ENCODE measurements around the gene KIF3A.
"Not testable (repeated sequence)": the region's sequence is repeated elsewhere in the genome, so short reads cannot be mapped to it uniquely, and the experiment has no call there.

Gene KIF3A

DNA sequence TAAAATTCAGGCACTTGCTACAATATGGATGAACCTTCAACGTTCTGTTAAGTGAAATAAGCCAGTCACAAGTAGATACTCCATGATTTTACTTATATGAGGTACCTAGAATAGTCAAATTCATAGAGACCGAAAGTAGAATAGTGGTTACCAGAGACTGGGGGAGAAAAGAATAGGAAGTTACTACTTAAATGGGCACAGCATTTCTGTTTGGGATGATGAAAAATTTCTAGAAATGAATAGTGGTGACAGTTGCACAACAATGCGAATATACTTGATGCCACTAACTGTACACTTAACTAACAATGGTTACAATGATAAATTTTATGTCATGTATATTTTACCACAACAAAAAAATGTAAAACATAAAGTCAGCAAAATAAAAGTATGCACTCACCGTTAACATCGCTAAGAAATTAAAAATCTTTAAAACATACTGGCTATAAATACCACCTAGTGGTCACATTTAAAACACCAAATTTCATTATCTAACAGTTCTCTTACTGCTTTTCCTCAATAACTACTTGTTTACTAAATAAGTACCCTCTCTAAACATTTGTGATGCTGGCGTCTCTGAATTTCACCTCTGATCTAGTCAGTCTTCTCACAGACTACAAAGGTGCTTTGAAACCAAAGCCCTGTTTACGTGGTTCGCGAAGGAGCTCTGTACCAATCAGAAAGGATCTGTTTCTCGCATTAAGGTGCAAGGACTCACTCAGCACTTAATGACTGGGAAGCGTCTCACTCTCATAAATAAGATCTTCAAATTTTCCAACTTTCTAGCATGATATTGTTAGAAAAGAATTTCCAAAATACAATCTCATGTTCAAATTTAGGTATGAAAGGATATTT, 22.7 kb downstream of the KIF3A start:
- peak; percentile 6 for DNase-seq

DNA sequence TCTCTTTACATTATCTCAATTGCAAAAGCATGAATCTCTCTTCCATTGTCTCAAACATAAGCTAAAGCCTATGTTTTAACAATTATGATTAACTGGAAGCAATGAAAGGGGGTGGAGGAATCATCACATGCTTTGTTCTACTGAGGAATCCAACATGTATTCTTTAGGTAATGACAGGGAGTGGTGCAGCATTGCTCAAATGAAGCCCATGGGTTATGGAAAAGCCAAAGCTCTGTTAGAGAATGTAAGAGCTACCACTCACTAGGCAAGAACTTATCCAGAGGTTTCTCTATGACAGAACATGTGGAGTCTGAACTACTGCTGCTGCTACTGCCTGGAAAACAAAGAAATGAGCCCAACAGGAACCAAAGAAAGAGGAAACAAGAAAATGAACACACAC, 28.7 kb downstream of the KIF3A start:
- no peak for DNase-seq

DNA sequence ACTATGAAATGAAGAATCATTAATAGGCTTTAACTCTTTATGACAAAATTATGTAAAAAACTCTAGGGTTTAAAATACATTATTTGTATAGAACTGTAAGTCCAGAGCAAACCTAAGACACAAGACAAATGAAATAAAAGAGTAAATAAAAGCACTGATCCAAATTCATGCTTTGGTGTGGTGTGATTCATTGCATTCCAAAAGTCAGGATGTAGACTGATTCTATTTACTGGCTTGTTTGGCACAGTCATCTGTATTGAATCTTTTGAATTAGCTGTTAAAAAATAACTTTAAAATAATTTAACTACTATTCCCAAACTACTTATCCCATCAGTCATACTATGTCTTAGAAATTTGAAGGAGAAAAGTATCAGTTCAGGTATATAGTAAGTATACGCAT, 32.5 kb downstream of the KIF3A start:
- DNase-seq, result no peak

DNA sequence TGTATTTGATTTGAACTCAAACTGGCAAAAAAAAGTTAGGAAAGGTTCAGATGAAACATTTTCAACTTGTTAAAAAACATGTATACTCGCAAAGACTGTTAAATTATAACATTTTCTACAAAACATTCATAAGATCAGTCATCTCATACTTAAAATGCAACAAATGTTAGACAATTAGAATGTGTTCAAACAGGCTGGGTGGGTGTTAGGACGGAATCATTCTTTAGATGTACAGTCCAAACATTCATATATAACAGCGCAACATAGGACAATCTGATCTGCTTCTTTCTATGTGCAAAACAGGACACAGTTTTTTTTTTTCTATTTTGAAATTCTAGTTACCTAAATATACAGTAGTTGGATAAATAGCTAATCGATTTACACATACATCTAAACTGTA, 41.4 kb downstream of the KIF3A start:
- no peak for DNase-seq

DNA sequence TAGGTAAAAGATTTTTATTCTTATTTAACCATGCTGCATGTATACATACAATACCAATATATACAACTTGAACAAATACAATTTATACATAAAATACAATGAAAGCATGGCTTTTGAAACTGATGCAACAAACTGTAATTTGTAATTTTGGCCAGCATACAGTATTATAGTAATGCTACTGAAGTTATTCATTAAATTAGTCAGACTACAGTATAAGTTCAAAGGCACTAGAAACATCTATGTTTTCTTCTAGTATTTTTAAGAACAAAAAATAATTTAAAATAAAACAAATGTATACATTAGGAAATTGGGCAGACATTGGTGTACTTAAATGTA, 44.7 kb downstream of the KIF3A start:
- no peak for DNase-seq

DNA sequence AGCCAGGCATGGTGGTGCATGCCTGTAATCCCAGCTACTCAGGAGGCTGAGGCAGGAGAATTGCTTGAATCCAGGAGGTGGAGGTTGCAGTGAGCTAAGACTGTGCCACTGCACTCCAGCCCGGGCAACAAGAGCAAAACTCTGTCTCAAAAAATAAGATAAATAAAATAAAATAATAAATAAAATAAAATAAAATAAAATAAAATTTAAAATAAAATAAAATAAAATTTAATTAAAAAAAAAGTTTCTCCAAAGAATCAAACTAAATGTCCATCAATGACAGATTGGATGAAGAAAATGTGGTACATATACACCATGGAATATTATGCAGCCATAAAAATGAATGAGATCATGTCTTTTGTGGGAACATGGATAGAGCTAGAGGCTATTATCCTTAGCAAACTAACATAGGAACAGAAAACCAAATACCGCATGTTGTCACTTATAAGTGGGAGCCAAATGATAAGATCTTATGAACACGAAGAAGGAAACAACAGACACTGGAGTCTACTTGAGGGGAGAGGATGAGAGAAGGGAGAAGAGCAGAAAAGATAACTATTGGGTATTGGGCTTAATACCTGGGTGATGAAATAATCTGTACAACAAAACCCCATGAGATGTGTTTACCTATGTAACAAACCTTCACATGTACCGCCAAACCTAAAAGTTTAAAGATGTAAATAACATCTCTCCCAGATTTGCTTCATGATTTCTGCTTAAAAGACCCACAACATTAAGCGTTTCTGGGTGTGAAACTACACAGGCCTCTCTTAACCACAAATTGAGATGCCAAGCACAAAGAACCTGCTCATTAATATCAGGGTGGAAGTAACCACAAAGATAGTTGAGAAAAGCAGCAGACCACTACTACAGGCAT, 45.4 kb downstream of the KIF3A start:
- not testable (repeated sequence) for DNase-seq

DNA sequence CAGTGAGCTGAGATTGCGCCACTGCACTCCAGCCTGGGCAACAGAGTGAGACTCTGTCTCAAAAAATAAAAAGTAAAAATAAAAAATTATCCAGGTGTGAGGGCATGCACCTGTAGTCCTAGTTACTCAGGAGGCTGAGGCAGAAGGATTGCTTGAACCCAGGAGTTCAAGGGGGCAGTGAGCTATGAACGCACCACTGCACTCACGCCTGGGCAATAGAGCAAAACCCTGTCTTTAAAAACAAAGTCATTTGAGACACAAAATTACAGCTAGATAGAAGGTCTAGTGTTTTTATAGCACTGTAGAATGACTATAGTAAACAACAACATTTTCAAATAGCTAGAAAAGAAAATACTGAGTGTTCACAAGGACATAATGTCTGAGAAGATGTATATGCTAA, 47.2 kb downstream of the KIF3A start:
- no peak for DNase-seq

DNA sequence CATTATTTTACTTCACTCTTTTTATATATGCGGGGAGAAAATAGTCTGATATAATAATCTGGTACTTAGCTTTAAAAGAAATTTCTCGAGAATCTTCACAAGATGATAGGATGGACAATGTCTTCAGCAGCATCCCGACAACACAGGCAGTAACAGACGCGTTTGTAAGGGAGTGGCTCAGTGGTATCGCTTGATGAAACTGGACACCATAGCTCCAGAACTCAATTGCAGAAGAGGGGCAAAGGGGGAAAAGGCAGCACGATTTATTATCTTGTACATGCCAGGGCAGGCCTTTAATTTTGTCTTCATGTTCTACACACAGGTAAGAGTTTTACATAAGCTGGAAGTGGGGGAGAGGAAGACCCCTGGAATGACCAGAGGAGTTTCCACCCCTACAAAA, 47.8 kb downstream of the KIF3A start:
- no peak for DNase-seq

DNA sequence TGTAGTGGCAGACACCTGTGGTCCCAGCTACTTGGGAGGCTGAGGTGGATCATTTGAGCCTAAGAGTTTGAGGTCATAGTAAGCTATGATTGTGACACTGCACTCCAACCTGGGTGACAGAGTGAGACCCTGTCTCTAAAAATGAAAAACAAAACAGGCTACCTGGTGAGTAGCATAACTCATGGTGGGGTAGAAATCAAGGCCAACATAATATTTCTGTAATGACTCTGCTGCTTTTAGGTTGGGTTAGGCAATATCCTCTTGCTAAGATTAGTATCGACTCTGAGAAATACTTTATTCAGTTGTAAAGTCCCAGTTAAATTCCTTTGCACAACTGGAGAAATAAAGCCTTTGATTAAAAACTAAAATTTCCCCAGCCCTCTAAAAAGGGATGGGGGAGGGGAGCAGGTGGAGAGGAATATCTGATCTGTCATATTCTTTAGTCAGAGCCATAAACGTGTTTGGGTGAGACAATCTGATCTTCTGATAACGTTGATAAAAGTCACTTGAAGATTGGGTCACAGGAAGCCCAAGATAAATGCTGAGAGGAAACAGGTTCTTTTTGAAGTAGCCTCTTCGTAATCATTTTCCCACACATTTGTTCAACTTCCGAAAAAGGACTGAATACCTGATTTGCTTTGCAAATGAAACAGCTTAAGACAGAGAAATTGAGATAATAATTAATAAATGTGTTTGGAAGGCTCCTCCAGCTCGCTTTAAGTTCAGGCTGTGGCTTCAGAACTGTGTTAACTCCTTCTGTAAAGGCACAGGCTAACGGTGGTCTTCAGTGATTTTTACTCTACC, 48.6 kb downstream of the KIF3A start:
- DNase-seq, result peak; percentile 53

DNA sequence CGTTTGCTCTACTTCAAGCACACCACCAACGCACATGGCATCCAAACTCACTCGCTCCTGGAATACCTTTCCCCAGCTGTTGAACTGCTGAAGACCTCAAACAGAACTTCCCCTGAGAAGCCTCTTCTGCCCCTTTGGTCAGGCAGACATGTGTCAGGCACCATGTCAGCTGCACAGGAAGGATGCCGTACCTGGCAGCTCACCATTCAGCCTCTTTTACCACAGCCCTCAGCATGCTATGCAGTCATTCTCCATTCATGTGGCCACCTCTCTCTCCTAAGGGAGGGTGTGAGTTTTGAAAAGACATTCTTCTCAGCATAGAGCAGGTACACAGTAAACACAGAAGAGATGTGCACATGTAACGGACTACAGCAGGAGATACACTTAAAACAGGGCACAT, 49.4 kb downstream of the KIF3A start:
- peak; percentile 63 for DNase-seq

DNA sequence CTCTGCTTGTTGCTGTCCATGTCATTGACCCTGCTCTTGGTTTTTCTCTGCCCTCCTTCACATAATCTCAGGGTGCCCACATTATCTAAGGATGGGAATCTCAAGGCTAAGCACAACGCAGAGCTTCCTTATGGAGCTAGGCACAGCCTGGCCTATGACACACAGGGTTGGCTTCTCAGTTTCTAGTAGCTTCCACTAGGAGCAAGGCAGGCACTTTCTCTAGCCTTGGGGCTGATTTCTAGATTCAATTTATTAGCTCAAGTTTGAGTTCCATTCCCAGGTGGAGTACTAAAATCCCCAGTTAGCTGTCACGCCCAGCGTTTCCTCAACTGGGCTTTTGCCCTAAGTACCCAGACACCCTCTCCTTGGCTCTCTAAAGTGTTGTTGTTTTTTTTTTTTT, 51.2 kb downstream of the KIF3A start:
- DNase-seq, result no peak

DNA sequence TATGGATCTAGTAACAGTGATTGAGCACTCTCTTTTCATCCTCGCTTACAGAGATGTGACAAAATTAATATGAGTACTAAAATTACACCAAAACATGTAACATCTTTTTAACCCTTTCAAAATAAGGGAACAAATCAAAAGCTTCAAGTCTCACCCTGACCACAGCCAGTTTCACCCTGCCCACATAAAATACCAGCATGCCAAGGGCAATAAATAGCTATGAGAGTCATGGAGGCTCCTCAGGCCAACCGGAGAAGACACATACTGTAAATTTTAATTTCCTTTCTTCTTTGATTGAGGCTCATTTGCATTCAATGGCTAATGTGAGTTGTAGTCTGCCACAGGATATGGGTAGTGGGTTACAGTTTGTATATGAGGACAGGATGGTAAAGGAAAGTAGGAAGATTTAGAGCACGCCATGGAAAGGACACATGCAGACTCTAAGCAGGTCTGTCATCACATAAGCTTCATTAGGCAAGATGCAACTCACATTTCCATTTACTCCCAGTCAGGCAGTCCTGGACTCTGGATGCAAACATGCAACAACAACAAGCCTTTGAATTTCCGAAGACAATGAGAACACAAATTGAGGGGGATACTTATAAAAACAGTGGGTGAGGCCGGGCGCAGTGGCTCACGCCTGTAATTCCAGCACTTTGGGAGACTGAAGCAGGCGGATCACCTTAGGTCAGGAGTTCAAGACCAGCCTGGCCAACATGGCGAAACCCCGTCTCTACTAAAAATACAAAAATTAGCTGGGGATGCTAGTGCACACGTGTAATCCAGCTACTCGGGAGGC, 52.2 kb downstream of the KIF3A start:
- no peak for DNase-seq

DNA sequence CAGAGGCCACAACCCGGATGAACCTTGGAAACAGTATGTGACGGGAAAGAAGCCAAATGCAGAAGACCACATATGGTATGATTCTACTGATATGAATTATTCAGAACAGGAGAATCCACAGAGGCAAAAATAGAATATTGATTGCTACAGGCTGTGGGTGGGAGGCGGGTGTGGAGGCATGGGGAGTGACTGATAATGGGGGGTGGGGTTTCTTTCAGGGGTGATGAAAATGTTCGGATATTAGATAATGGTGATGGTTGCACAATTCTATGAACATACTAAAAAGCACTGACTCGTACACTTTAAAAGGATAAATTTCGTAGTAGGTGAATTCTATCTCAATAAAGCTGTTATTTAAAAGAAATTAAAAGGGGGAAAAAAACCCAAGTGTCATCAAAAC, 52.9 kb downstream of the KIF3A start:
- DNase-seq, result no peak

DNA sequence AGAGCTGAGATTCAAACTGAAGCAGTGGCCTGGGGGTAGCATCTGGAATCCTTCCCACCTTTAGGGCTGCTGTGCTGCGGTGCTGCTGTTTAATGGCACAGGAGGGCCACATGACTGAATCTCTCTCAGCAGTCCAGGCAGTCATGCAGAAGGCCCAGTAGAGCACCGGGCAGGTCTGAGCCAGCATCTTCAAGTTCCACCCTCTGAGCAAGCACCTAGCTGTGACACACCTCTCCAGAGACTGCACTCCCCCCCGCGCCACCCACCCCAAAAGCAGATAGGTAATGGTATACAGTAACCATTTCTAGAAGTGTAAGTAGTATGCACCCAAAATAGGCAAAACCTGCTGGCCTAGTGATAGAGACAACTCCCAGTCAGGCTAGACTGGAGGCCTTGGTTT, 55.4 kb downstream of the KIF3A start:
- DNase-seq, result no peak

DNA sequence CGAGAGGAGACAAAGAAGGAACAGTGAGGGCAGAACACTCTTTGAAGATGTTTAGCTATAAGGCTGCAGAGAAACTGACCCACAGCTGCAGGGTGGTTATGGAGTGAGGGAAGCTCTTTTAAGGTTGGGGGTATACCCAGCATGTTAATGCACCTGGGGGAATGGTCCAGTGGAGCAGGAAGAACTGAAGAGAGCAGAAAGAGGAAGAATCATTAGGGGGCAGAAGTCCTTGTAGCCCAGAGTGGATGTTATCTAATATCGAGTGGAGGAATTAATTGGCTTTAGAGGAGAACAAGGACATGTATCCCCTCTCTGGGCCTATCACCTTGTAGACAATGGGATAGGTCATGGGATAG, 55.9 kb downstream of the KIF3A start:
- no peak for DNase-seq

DNA sequence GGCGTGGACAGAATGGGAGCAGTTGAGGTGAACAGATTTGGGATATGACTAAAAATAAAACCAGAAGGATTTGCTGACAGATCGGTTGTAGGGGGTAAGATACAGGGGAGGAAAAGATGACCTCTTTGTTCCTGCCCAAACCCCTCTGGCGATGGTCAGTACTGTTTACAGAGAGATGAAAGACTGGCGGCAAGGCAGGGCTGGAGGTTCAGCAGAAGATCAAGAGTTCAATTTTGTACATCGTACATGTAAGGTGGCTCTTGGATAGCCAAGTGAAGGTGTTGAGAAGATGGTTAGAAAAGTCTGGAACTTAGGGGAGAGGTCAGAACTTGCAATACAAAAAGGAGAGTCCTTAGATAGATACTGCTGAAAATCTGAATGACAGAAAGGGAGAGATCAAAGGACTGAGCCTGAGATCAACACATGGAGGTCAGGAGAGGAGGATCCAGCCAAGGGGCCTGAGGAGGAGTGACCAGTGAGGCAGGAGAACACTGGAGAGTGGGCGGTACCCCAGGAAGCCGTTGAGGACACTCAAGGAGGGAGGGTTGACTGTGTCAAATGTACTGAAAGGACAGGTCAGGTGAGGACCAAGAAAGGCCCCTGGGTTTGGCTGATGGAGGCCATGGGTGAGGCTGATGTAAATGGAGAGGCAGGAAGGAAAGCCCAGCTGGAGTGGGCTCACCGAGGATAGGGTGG, 56.4 kb downstream of the KIF3A start:
- DNase-seq, result no peak

DNA sequence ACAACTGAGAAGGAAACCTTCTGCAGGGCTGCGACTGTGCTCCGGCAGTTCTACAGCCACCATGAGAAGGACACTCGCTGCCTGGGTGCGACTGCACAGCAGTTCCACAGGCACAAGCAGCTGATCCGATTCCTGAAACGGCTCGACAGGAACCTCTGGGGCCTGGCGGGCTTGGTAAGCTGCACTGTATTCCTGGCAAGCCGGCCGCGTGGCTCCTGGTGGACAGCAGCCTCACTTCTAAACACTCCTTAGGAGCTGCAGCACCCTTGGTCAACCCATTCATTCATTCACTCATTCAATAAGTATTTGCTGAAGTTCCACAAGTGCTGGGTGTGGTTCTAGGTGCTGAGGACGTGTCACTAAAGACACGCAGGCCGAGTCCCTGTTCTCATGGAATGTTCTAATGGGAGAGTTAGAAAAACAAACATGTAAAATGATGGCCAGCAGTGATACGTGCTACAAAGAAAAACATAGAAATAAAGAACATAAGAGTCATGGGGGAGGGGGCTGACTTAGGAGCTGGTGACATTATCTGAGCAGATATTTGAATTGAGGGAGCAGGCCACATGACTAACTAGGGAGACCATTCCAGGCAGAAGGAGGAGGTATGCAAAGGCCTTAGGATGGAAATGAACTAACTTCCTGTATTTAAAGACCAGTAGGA, 57.5 kb downstream of the KIF3A start:
- no peak for DNase-seq

DNA sequence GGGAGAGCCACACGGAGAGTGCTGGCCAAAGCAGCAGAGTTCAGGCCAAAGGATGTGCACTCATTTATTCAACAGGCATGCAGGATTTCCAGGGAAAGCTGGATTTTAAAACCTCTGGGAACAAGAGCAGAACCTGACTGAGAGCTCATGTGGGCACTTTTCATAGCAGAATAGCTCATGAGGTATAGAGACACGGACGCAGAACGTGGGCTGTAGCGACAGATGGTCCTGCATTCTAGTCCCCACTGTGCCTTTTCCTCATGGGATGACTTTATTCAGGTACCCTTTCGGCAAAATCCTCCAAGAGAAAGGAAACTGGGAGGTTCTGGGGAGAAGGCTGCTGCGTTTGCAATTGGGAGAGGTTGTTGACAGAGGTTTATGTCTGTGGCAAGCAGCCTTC, 58.2 kb downstream of the KIF3A start:
- no peak for DNase-seq

DNA sequence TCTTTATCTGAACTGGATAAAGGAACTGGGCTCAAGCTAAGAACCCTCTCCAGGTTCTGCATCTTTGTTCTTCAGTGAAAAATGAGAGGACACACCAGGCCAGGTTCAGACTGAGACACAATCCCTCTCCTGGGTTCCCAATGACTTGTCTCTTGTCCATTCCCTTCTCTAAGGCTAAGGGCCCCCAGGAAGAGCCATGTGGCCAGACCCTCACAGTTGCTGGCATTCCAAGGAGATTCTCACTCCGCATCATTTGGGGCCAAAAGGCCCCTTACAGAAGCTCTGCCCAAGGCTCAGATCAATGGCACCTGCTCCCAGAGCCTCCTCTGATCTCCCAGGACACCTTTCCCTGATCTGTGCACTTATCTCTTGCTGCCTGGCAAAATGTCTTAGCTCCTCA, 58.6 kb downstream of the KIF3A start:
- DNase-seq, result no peak

DNA sequence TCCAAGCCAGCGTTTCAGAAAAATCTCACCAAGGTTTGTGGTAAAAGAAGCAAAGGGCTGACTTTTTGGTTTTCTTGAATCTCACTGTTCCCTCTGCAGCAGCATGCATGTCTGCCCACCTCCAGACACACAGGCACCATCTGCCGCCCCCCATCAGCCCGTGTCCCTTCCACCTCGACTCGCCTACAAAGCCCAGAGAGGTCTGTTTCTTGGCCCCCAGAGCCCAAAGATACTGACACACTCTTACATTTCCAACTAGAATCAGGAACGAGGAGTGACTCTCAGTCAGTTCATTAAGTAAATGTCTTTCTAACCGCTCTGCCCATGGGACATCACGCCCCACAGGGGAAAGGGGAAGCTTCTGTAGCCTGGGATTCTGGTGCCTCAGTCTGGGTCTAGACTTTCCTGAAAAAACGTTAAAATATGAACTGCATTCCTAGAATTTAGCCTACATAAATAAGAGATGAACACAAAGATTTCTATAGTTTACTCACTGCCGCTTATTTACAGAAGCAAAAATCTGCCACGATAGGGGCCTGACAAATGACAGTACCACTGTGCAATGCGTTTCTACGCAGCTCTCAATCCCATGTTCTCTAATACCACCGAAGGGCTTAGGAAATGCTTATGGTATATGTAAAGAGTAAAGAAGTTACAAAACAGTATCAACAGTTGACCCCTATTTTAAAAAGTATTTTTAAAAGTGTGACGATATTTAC, 59.5 kb downstream of the KIF3A start:
- no peak for DNase-seq

DNA sequence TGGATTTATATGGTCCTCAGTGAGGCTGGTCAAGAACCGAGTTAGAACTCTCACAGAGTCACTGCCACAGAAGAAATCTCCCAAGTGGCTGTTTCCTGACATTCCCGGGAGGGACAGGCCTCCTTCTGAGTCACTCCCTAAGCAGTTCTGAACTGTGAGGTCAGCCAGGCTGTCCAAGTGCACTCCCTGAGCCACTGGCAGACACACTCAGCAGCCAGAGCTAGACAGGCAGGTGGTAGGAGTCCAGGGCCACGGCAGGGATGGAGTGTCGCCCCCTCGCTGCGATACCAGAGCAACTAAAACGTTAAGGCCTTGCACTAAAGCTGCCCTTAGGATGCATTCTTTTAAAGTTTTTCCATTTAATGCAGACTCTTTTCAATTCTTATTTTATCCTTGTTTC, 60.2 kb downstream of the KIF3A start:
- DNase-seq, result no peak
